ENCODE data around the gene SWI5.
A peak's percentile ranks its signal among the peaks of the same experiment; 100 is the strongest.

The SWI5 gene

GRCh38 chr9:128323212-128323730 is 47.2 kb downstream of the SWI5 start:
- TF ChIP-seq, protein P1, sequence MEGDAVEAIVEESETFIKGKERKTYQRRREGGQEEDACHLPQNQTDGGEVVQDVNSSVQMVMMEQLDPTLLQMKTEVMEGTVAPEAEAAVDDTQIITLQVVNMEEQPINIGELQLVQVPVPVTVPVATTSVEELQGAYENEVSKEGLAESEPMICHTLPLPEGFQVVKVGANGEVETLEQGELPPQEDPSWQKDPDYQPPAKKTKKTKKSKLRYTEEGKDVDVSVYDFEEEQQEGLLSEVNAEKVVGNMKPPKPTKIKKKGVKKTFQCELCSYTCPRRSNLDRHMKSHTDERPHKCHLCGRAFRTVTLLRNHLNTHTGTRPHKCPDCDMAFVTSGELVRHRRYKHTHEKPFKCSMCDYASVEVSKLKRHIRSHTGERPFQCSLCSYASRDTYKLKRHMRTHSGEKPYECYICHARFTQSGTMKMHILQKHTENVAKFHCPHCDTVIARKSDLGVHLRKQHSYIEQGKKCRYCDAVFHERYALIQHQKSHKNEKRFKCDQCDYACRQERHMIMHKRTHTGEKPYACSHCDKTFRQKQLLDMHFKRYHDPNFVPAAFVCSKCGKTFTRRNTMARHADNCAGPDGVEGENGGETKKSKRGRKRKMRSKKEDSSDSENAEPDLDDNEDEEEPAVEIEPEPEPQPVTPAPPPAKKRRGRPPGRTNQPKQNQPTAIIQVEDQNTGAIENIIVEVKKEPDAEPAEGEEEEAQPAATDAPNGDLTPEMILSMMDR (IDR thresholded peaks at IDR 0.05; ENCODE audit: low read depth, low read length): no peak
- peak overlapping the region; percentile 96 for H3K4me3 ChIP-seq (ENCODE audit: low read depth, low read length)

- TF ChIP-seq, protein P1 (IDR thresholded peaks at IDR 0.05; ENCODE audit: low read depth, low read length): no peak
- H3K4me3 ChIP-seq (ENCODE audit: low read depth, low read length): peak overlapping the region; percentile 96
Observed at GRCh38 chr9:128323791-128324190, 47.7 kb downstream of the SWI5 start.

- no peak overlapping the region for H3K4me3 ChIP-seq (ENCODE audit: low read depth, low read length)
- TF ChIP-seq, protein P1 (IDR thresholded peaks at IDR 0.05; ENCODE audit: low read depth, low read length): no peak
Observed at GRCh38 chr9:128324401-128324800, 48.3 kb downstream of the SWI5 start.

DNA sequence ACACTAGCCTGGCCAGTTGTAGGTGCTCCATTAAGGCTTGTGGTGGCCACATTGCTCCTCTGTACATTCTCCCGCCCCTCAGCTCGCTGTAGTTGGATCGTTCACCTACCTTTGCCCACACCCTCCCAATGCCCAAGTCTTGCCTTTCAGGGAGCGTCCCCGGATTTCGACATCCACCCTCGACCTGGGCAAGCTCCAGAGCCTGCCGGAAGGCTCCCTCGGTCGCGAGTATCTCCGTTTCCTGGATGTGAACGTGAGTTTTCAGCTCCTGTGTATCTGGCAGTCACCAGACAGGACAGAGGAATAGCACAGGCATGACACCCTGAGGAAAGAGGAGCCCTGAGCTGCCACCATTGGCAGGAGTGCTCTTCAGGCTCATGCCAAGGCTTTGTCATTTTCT is 49.6 kb downstream of the SWI5 start:
- H3K4me3 ChIP-seq (ENCODE audit: low read depth, low read length): no peak overlapping the region
- TF ChIP-seq, protein P1 (IDR thresholded peaks at IDR 0.05; ENCODE audit: low read depth, low read length): no peak

- TF ChIP-seq, protein P1 (IDR thresholded peaks at IDR 0.05; ENCODE audit: low read depth, low read length): no peak
- no peak overlapping the region for H3K4me3 ChIP-seq (ENCODE audit: low read depth, low read length)
Observed at GRCh38 chr9:128333451-128333869, 57.4 kb downstream of the SWI5 start.

DNA sequence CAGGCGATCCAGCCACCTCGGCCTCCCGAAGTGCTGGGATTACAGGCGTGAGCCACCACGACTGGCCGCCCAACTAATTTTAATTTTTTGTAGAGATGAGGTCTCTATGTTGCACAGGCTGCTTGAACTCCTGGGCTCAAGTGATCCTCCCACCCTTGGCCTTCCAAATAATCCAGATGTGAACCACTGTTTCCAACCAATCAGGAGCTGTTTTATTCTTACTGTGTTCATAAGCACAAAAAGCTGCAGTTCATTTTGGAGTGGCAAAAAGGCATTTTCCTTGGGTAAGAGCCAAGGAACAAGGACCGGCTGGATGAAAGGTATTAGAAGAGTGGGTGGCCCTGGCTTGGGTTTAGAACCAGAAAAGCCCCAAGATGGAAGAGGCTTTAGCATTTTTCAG is 59.1 kb downstream of the SWI5 start:
- TF ChIP-seq, protein P1 (IDR thresholded peaks at IDR 0.05; ENCODE audit: low read depth, low read length): no peak
- H3K4me3 ChIP-seq (ENCODE audit: low read depth, low read length): no peak overlapping the region

DNA sequence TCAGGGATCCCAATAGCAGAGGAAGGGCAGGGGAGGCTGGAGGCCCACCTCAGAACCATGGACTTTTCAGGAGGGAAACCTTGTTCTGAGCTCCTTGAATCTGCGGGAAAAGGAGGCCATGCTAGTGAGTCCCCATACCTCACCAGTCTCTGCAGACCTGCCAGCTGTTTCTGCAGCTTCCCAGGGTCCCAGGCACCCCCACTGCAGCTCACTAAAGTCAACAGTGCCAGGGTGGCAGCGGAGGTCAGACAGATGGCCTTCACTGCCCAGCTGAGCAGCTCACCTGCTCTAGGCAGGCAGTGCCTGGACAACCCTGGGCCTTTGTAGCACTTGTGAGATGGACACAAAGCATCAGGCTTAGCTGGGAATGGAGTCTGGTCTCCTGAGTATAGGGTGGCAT is 59.8 kb downstream of the SWI5 start:
- no peak overlapping the region for H3K4me3 ChIP-seq (ENCODE audit: low read depth, low read length)
- TF ChIP-seq, protein P1 (IDR thresholded peaks at IDR 0.05; ENCODE audit: low read depth, low read length): no peak
